Stimulated activated memory B cell treated with anti-CD40 and anti-IgM and Interleukin-4, amounts not matched to agents 10 μg/mL and 1 μg/mL and 100 μg/mL, for 72 hours (primary cell): ENCODE results near the gene CHAT.
A peak's percentile ranks its signal among the peaks of the same experiment; 100 is the strongest.

Source experiments
- ATAC-seq: fragments of 150-1000 bp; cut with Tn5 transposase; 2 replicates; pipeline ENCODE4 v1.10.0; 2021
- H3K27ac Mint-ChIP-seq: one replicate; pipeline ENCODE4 v1.8.0; 2022; ENCODE audit warnings: mild to moderate bottlenecking, mixed read lengths
- H3K27me3 Mint-ChIP-seq: one replicate; pipeline ENCODE4 v1.8.0; 2022; ENCODE audit warnings: mixed read lengths
- H3K36me3 Mint-ChIP-seq: one replicate; pipeline ENCODE4 v1.8.0; 2022; ENCODE audit warnings: mixed read lengths
- H3K4me1 Mint-ChIP-seq: one replicate; pipeline ENCODE4 v1.8.0; 2022; ENCODE audit warnings: mixed read lengths
- H3K4me3 Mint-ChIP-seq: one replicate; pipeline ENCODE4 v1.8.0; 2022; ENCODE audit warnings: mild to moderate bottlenecking, moderate library complexity, mixed read lengths
- H3K9me3 Mint-ChIP-seq: one replicate; pipeline ENCODE4 v1.8.0; 2022; ENCODE audit warnings: mixed read lengths

The CHAT gene

DNA sequence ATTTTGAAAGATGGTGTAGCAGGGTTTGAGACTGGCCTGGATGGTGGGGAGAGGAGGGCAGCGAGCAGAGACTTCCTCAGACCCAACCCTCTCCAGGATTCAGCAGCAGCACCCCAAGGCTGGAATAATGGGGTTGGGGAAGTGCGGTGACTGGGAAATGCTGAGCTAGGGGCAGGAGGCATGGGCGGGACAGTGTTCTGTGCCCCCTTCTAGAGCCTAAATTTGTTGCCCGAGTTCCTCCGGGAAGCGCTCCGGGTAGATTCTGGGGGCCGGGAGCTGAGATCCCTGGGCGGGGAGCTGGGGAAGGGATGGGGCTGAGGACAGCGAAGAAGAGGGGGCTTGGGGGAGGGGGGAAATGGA lies at the start of gene CHAT:
CHAT (plus strand) TSS at position 156 of the 360 bp plus-strand sequence; CDS start at position 309, 153 bp downstream.
- no peak within 1 kb of the TSS for H3K4me3 Mint-ChIP-seq
- peaks cover 90% of the 10 kb centered on the region for H3K27me3 Mint-ChIP-seq
- H3K36me3 Mint-ChIP-seq, result peaks cover 7% of the 10 kb centered on the region
- no peak within 1 kb of the TSS for H3K27ac Mint-ChIP-seq
- ATAC-seq, result no peak
- H3K4me1 Mint-ChIP-seq, result peaks cover 21% of the 10 kb centered on the region
- peaks cover 10% of the 10 kb centered on the region for H3K9me3 Mint-ChIP-seq

DNA sequence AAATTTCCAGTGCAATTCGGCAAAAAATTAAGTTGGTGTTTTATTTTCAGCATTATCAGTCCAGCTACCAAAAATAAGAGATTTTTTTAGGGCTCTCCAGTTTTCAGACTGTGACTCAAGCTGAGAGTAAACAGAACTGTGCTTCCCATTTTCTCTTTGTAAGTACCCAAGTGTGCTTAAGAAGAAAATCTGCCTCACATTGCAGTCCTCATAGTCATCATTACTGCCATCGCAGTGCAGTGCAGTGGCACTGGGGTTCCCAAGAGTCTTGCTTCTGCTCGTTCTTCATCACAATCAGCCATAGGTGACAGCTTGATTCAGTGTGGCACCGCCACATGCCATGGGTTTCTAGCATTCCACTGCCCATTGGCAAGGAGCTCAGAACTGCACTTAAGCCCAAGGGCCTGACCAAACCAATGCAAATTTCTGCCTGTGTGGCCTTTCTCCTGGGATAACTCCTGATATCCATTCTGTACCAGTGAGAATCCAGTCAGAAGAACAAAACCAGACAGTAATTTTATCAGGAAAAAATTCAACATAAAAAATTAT lies 49.3 kb upstream of the CHAT start:
- no peak for ATAC-seq

DNA sequence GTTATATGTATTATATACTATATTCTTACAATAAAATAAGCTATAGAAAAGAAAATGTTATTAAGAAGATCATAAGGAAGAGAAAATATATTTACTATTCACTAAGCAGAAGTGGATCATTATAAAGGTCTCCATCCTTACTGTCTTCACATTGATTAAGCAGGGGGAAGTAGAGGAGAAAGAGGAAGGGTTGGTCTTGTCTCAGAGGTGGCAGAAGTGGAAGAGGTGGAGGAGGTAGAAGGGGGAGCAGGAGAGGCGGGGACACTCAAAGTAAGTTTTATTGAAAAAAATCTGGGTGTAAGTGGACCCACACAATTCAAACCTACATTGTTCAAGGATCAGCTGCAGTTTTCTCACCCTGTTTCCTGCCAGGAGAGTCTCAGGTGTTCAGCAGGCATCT lies 46.0 kb upstream of the CHAT start:
- Mint-ChIP-seq H3K4me3 (peak overlapping the region; percentile 22), H3K9me3 (peaks cover 7% of the 10 kb centered on the region), H3K36me3 (peaks cover 7% of the 10 kb centered on the region), H3K27me3 (peaks cover 25% of the 10 kb centered on the region), H3K27ac (peak overlapping the region; percentile 97), H3K4me1 (peaks cover 46% of the 10 kb centered on the region)
- peak; percentile 77 for ATAC-seq

More for the DNA sequence above, 49.3 kb upstream of the CHAT start:
- Mint-ChIP-seq H3K36me3 (peaks cover 7% of the 10 kb centered on the region), H3K4me3 (no peak overlapping the region), H3K4me1 (peaks cover 46% of the 10 kb centered on the region), H3K27me3 (peaks cover 36% of the 10 kb centered on the region), H3K9me3 (peaks cover 7% of the 10 kb centered on the region), H3K27ac (no peak overlapping the region)

DNA sequence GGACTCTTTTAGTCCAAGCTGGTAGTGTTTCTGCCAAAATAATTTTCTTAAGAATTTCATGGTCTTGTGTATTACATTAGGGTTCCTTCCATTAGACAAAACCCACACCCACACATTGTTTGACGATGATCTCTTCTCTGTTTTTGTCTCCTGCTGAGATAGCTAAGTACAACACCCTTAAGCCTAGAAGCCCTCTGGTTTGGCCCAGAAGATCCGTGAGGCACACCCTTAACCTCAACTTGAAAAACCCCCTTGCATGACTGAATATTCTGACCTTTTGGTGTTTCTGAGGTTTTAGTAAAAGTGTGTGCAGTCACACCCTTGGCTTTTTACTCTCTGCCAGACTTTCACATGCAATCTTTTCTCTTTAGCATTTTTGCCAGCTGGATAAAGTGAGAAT lies 45.6 kb upstream of the CHAT start:
- Mint-ChIP-seq H3K36me3 (peaks cover 7% of the 10 kb centered on the region), H3K9me3 (peaks cover 7% of the 10 kb centered on the region), H3K27me3 (peaks cover 23% of the 10 kb centered on the region), H3K4me1 (peaks cover 46% of the 10 kb centered on the region), H3K4me3 (peak overlapping the region; percentile 36), H3K27ac (peak overlapping the region; percentile 97)
- ATAC-seq, result peak; percentile 95

DNA sequence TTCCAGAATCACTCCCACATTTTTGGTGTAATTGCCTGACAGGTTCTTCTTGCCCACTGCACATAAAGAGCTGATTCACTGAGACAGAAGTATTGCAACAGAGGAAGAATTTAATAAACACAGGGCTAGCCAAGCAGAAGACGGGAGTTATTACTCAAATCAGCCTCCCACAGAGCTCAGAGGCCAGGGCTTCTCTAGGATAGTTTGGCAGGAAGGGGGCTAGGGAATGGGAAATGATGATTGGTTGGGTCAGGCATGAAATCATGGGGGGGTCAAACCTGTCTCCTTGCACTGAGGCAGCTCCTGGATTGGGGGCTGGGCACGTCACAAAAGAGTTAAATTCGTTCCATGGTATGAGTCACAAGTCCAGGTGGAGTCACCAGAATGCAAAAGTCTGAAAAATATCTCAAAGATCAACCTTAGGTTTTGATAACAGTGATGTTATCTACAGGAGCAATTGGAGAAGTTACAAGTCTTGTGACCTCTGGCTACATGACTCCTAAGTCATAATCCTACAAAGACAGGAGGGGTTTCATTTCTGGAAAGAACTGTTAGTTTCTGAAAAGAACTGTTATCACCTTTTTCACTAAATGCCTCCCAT lies 44.7 kb upstream of the CHAT start:
- no peak for ATAC-seq
- H3K27me3 Mint-ChIP-seq, result peaks cover 30% of the 10 kb centered on the region
- H3K4me3 Mint-ChIP-seq, result peak overlapping the region; percentile 36
- H3K27ac Mint-ChIP-seq, result peak overlapping the region; percentile 97
- H3K9me3 Mint-ChIP-seq, result peaks cover 7% of the 10 kb centered on the region
- peaks cover 7% of the 10 kb centered on the region for H3K36me3 Mint-ChIP-seq
- peaks cover 42% of the 10 kb centered on the region for H3K4me1 Mint-ChIP-seq

DNA sequence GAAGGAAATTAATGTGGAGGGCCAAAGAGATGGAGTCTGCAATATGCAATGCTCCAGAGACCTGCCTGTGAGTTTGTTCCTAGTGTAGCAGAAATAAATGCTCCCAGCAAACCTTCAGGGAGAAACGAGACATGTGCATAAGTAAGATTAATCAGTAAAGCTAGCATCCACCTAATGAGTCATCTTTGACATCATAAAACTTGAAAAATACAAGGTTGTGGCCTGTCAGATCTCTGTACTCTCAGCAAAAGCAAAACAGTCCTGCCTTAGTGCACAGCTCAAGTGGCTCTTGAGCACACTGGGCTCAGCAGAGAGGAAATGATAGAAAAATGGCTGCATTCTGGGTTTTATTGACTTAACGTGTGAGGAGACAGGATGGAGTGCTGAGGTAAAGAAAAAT lies 42.4 kb upstream of the CHAT start:
- Mint-ChIP-seq H3K27ac (no peak overlapping the region), H3K36me3 (peaks cover 7% of the 10 kb centered on the region)
- ATAC-seq, result no peak

DNA sequence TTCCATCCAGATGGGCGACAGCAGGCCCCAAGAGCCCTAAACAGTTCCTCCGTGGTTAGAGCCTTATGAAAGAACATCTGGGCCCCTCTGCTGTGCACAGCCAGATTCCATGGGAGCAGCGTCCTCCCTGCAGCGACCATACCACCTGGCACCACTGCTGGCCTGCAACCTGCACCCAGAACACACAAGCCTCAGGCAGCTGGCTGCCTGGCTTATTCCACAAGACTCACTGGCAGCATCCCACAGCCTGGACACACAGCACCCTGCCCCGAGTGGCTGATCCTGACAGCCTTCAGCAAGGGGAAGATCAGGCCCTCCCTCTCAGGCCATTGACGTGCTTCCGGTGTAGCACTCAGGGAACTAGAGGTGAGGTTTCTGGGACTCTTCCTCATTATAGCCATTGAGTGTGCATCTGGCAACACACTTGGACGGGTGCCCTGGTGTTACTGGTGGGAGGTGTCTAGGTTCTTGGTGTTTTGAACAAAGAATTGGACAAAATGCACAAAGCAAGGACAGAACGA lies 41.2 kb upstream of the CHAT start:
- Mint-ChIP-seq H3K9me3 (peaks cover 5% of the 10 kb centered on the region), H3K4me3 (no peak overlapping the region), H3K4me1 (peaks cover 17% of the 10 kb centered on the region), H3K36me3 (peaks cover 7% of the 10 kb centered on the region), H3K27ac (no peak overlapping the region), H3K27me3 (peaks cover 42% of the 10 kb centered on the region)
- ATAC-seq, result no peak

More for the DNA sequence above, 42.4 kb upstream of the CHAT start:
- peaks cover 39% of the 10 kb centered on the region for H3K27me3 Mint-ChIP-seq
- peaks cover 30% of the 10 kb centered on the region for H3K4me1 Mint-ChIP-seq
- no peak overlapping the region for H3K4me3 Mint-ChIP-seq
- H3K9me3 Mint-ChIP-seq, result peaks cover 5% of the 10 kb centered on the region

DNA sequence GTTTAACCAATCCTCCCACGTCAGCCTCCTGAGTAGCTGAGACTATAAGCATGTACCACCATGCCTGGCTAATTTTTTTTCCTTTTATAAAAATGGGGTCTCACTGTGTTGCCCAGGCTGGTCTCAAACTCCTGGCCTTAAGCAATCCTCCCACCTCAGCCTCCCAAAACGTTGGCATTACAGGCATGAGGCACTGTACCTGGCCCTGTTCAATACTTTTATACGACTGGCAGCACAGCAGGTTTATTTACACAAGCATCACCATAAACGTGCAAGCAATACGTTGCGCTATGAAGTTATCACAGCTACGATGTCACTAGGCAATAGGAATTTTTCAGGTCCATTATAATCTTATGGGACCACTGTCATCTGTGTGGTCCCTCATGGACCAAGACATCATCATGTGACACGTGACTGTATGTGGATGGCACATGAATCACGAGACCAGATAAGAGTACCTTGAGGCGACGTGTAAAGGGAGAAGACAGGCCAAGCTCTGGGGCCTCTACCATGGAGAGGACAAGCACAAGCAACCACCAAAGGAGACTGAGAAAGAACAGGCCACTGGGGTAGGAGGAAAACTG lies 38.3 kb upstream of the CHAT start:
- Mint-ChIP-seq H3K9me3 (no peaks in the 10 kb centered on the region), H3K4me1 (peaks cover 6% of the 10 kb centered on the region), H3K27ac (no peak overlapping the region), H3K27me3 (peaks cover 38% of the 10 kb centered on the region), H3K4me3 (no peak overlapping the region), H3K36me3 (no peaks in the 10 kb centered on the region)
- ATAC-seq, result no peak

DNA sequence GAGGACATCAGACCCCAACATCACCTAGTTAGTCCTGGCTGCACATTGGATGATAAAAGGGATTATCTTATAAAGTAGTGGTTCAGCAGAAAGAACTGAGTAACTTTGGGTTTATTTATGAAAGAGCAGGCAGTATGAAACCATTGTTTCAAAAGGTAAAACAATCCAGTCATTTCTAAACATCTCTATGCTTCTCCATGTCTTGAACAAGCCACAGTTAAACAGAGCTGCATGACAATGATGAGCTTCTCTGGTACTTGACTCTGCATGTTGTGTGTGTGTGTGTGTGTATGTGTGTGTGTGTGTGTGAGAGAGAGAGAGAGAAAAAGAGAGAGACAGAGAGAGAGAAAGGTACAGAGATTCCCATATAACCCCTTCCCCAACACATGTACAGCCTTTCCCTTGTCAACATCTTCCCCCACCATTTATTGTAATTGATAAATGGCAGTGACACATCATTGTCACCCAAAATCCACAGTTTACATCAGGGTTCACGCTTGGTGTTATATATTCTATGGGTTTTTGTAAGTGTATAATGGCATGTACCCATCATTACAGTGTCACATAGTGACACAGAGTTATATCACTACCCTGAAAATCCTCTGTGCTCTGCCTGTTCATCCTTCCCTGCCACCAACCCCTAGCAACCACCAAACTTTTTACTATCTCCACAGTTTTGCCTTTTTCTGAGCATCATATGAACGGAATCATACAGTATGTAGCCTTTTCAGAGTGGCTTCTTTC lies 36.5 kb upstream of the CHAT start:
- ATAC-seq, result peak; percentile 45
- Mint-ChIP-seq H3K36me3 (no peaks in the 10 kb centered on the region), H3K4me3 (no peak overlapping the region), H3K9me3 (no peaks in the 10 kb centered on the region), H3K4me1 (peaks cover 12% of the 10 kb centered on the region), H3K27ac (no peak overlapping the region), H3K27me3 (peaks cover 44% of the 10 kb centered on the region)

DNA sequence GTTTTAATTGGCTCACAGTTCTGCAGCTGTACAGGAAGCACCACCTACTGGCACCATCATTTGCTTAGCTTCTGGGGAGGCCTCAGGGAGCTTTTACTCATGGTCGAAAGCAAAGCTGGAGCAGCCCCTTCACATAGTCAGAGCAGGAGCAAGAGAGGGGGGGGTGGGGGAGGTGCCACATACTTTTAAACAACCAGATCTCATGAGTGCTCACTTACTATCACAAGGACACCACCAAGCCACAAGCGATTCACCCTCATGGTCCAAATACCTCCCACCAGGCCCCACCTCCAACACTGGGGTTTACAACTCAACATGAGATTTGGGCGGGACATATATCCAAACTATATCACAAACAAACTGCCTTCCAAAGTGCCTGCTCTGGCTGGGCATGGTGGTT lies 35.4 kb upstream of the CHAT start:
- Mint-ChIP-seq H3K4me1 (peaks cover 12% of the 10 kb centered on the region), H3K36me3 (no peaks in the 10 kb centered on the region), H3K27me3 (peaks cover 49% of the 10 kb centered on the region), H3K4me3 (no peak overlapping the region), H3K27ac (no peak overlapping the region), H3K9me3 (no peaks in the 10 kb centered on the region)
- no peak for ATAC-seq

DNA sequence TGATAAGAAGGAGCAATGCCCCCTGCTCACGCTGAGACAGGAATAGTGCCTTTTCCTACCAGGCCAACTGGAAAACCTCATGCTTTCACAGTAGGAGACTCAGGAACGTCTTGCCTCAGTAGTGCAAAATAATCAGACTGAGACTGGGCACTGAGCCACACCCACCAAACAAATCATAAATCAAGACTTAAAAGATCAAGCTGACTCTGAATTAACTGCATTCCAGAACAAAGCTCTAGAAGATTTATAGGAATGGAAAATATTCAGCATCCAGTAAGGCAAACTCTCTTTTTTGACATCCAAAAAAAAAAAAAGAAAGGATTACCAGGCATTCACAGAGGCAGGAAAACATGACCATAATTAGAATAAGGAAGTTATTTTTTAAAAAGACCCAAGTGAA lies 34.2 kb upstream of the CHAT start:
- H3K36me3 Mint-ChIP-seq, result no peaks in the 10 kb centered on the region
- H3K9me3 Mint-ChIP-seq, result no peaks in the 10 kb centered on the region
- H3K4me1 Mint-ChIP-seq, result peaks cover 12% of the 10 kb centered on the region
- no peak for ATAC-seq
- no peak overlapping the region for H3K4me3 Mint-ChIP-seq
- no peak overlapping the region for H3K27ac Mint-ChIP-seq
- peaks cover 53% of the 10 kb centered on the region for H3K27me3 Mint-ChIP-seq

DNA sequence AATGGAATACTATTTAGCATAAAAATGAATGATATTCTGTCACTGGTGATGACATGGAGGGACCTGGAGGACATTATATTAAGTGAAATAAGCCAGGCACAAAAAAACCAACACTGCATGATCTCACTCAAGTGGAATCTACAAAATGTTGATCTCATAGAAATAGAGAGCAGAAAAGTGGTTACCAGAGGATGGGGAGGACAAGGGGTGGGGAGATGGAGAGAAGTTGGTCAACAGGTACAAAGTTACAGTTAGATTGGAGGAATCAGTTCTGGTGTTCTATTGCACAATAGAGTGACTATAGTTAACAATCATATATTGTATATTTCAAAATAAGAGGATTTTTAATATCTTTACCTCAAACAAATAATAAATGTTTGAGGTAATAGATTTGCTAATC lies 28.4 kb upstream of the CHAT start:
- no peak for ATAC-seq
- H3K4me1 Mint-ChIP-seq, result peaks cover 8% of the 10 kb centered on the region
- H3K27ac Mint-ChIP-seq, result no peak overlapping the region
- H3K9me3 Mint-ChIP-seq, result peaks cover 9% of the 10 kb centered on the region
- no peak overlapping the region for H3K4me3 Mint-ChIP-seq
- peaks cover 38% of the 10 kb centered on the region for H3K27me3 Mint-ChIP-seq
- no peaks in the 10 kb centered on the region for H3K36me3 Mint-ChIP-seq

DNA sequence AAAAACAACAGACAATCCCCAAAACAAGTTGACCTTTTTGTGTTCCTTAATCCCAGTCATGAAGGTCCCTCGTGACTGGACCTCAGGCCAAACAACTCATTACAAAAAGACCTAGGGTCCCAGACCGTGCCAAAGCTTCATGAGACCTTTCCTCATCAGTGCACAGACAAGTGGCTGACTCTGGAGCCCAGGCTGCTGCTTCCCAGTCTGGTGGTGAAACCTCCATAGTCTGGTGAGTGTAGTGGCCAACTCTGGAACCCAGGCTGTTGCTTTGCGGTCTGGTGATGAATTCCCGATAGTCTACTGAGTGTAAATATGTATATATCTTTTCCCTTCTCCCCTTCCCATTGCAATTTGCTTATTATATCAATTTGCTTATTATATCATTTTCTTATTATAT lies 25.9 kb upstream of the CHAT start:
- no peak overlapping the region for H3K4me3 Mint-ChIP-seq
- H3K36me3 Mint-ChIP-seq, result no peaks in the 10 kb centered on the region
- ATAC-seq, result no peak
- no peak overlapping the region for H3K27ac Mint-ChIP-seq
- peaks cover 17% of the 10 kb centered on the region for H3K27me3 Mint-ChIP-seq
- peaks cover 1% of the 10 kb centered on the region for H3K4me1 Mint-ChIP-seq
- H3K9me3 Mint-ChIP-seq, result peaks cover 9% of the 10 kb centered on the region

DNA sequence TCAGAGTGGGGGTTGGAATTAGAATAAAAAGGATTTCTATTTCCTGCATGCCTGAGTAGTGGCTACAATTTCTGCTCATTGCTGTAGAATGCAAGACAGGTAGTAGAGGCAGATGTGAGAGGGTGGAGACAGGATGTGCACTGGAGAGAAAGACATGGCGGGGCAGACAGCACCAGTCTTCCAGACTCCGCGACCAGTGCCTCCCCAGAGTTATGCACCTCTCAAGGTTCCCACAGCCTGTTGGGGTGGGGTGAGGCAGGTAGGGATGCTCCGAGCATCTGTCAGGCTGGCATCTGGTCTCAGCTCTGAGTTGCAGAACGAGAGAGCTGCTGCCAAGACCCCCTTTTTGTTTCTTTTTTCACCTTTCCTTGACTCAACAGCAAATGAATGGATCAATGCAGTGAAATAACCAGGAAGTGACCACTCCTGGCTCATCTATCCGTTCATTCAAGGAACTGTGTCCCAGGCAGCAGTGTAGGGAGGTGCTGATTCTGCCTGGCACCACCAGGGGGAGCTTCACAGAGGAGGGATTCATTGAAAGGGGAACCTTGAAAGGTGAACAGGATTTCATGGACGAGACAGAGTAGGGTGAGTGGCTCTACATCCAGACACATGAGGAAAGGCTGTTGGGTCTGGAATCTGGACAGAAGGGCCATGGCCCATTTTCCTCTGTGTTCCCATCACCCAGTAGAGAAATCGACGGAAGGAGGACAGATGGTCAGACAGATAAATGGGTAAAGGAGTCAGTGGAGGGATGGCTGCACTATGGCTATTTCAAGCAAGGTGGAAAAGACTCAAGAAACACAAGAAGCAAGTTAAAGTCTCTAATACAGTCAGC lies 20.9 kb upstream of the CHAT start:
- Mint-ChIP-seq H3K4me3 (no peak overlapping the region), H3K27ac (no peak overlapping the region)

DNA sequence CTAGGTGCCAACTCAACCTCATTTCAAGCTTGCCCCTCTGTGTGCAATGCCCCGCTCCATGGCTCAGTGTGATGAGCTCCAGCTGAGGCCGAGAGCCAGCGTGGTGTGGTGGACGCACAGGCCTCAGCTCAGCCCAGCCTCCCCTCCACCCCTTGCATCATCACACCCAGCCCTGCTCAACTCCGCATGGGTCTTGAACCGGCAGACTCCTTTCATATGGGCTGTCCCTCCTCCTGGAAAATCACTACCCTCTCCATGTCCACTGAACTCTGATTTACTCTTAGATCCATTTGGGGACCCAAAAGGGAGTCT lies 20.3 kb upstream of the CHAT start:
- ATAC-seq, result no peak
- peaks cover 9% of the 10 kb centered on the region for H3K9me3 Mint-ChIP-seq
- H3K4me3 Mint-ChIP-seq, result no peak overlapping the region
- H3K4me1 Mint-ChIP-seq, result peaks cover 6% of the 10 kb centered on the region
- no peaks in the 10 kb centered on the region for H3K36me3 Mint-ChIP-seq
- no peak overlapping the region for H3K27ac Mint-ChIP-seq
- H3K27me3 Mint-ChIP-seq, result peaks cover under 1% of the 10 kb centered on the region

More for the DNA sequence above, 20.9 kb upstream of the CHAT start:
- Mint-ChIP-seq H3K27me3 (no peaks in the 10 kb centered on the region), H3K9me3 (peaks cover 9% of the 10 kb centered on the region), H3K36me3 (no peaks in the 10 kb centered on the region), H3K4me1 (peaks cover 6% of the 10 kb centered on the region)
- peak; percentile 74 for ATAC-seq
